Fibroblast of lung (primary cell): Measurements from ENCODE around the gene FLVCR1. TPM values are rescaled to one million over a fixed set of nuclear protein-coding genes. Genes with fewer than 3 reads are reported as not detected.

Experiments
- DNase-seq, 2 donors: peaks; one replicate each; pipeline versions ENCODE4 v3.0.0 to v3.0.0-alpha.2; 2010; ENCODE audit warnings: low read depth in 2 of 2
- H2AFZ ChIP-seq: 2 replicates; pipeline ENCODE4 v1.5.1; 2012; ENCODE audit warnings: low read length, control low read depth, inconsistent platforms
- H3K27ac ChIP-seq: 2 replicates; pipeline ENCODE4 v1.5.1; 2011; ENCODE audit warnings: low read length, control low read depth; ENCODE audit not compliant: insufficient read depth
- H3K27me3 ChIP-seq: 2 replicates; pipeline ENCODE4 v1.5.1; 2011; ENCODE audit warnings: mild to moderate bottlenecking, low read length; ENCODE audit not compliant: control insufficient read depth, insufficient read depth
- H3K36me3 ChIP-seq: 2 replicates; pipeline ENCODE4 v1.5.1; 2011; ENCODE audit warnings: low read length; ENCODE audit not compliant: control insufficient read depth, insufficient read depth
- H3K4me1 ChIP-seq: 2 replicates; pipeline ENCODE4 v1.5.1; 2011; ENCODE audit warnings: low read length; ENCODE audit not compliant: control insufficient read depth, insufficient read depth; ENCODE audit errors: extremely low read depth
- H3K4me2 ChIP-seq: 2 replicates; pipeline ENCODE4 v1.5.1; 2011; ENCODE audit warnings: low read length, control low read depth; ENCODE audit not compliant: insufficient read depth; ENCODE audit errors: extremely low read depth
- H3K4me3 ChIP-seq, 4 experiments: fragments of 200-600 bp in 1 of 4; sonication (generic) in 1 of 4; replicated peaks in 1 of 4; 2 replicates each; pipeline ENCODE4 v1.5.1; 2011 to 2016; ENCODE audit warnings: low read length in 4 of 4, low read depth in 3 of 4, mild to moderate bottlenecking in 3 of 4, control low read depth in 2 of 4, inconsistent platforms in 1 of 4, mixed read lengths in 1 of 4; ENCODE audit not compliant: insufficient read depth in 1 of 4; ENCODE audit errors: control extremely low read depth in 1 of 4
- H3K79me2 ChIP-seq: 2 replicates; pipeline ENCODE4 v1.5.1; 2012; ENCODE audit warnings: mild to moderate bottlenecking, low read length, inconsistent platforms; ENCODE audit not compliant: control insufficient read depth, insufficient read depth
- H3K9ac ChIP-seq: 2 replicates; pipeline ENCODE4 v1.5.1; 2011; ENCODE audit warnings: mild to moderate bottlenecking, low read length, control low read depth; ENCODE audit not compliant: insufficient read depth
- H3K9me3 ChIP-seq: 2 replicates; pipeline ENCODE4 v1.5.1; 2012; ENCODE audit warnings: low read depth, low read length; ENCODE audit not compliant: control insufficient read depth, insufficient read depth
- H4K20me1 ChIP-seq: 2 replicates; pipeline ENCODE4 v1.5.1; 2011; ENCODE audit warnings: low read length; ENCODE audit not compliant: control insufficient read depth, insufficient read depth; ENCODE audit errors: extremely low read depth
- CTCF ChIP-seq, 2 donors: IDR thresholded peaks in 1 of 2; conservative IDR thresholded peaks in 1 of 2; 1 replicate in 1 of 2; 2 replicates in 1 of 2; pipeline ENCODE4 v1.5.1; 2011 to 2012; ENCODE audit warnings: low read length in 2 of 2, control low read depth in 1 of 2, inconsistent platforms in 1 of 2, low read depth in 1 of 2, mild to moderate bottlenecking in 1 of 2
- EZH2 ChIP-seq: IDR thresholded peaks from 2 replicates; pipeline ENCODE4 v1.5.1; 2012; ENCODE audit warnings: low read length, control low read depth, mild to moderate bottlenecking; ENCODE audit errors: missing control alignments
- polyA plus RNA-seq, 2 donors: library from polyadenylated mRNA; depleted of rRNA in 1 of 2; stranded (reverse) in 1 of 2; unstranded in 1 of 2; fragments of >200 nt; gene quantifications; 2 replicates each; pipeline ENCODE4 v1.2.1, GENCODE V29; 2011 to 2012; ENCODE audit warnings: missing spikeins in 1 of 2
- total RNA-seq: library from RNA; depleted of rRNA; stranded (reverse); fragments of >200 nt; gene quantifications from 2 replicates; pipeline ENCODE4 v1.2.1, GENCODE V29; 2014

The FLVCR1 gene
- total and polyA plus RNA-seq, 2 donors (not counting 1 experiment from before 2014, with no cell fraction given), result 2.5 to 7.3 TPM

GRCh38 chr1:212920896-212921295 lies 62.8 kb downstream of the FLVCR1 start:
- Histone ChIP-seq H4K20me1 (no peaks in the 10 kb centered on the region), H3K27me3 (peaks cover 14% of the 10 kb centered on the region), H3K27ac (no peak overlapping the region), H2AFZ (no peak overlapping the region), H3K4me3 (no peak overlapping the region), H3K9me3 (no peaks in the 10 kb centered on the region), H3K36me3 (no peaks in the 10 kb centered on the region), H3K4me2 (no peak overlapping the region), H3K4me1 (peaks cover 5% of the 10 kb centered on the region), H3K9ac (no peak overlapping the region), H3K79me2 (no peaks in the 10 kb centered on the region)
- no peak for DNase-seq
- TF ChIP-seq CTCF (conservative IDR thresholded peaks at IDR 0.05 in 1 of 2, IDR thresholded peaks at IDR 0.05 in 1 of 2; ENCODE audit: low read depth in 1 of 2, low read length in 2 of 2) (peak in 1 of 2 donors; percentile 31), EZH2 (no peak)

GRCh38 chr1:212922016-212922415 lies 63.9 kb downstream of the FLVCR1 start:
- H3K36me3 ChIP-seq, result no peaks in the 10 kb centered on the region
- TF ChIP-seq CTCF (conservative IDR thresholded peaks at IDR 0.05 in 1 of 2, IDR thresholded peaks at IDR 0.05 in 1 of 2; ENCODE audit: low read depth in 1 of 2, low read length in 2 of 2) (no peak), EZH2 (no peak)

GRCh38 chr1:212926372-212926771 lies 68.3 kb downstream of the FLVCR1 start:
- H3K9me3 ChIP-seq, result no peaks in the 10 kb centered on the region
- DNase-seq, result no peak
- no peak overlapping the region for H2AFZ ChIP-seq
- H3K79me2 ChIP-seq, result no peaks in the 10 kb centered on the region
- H3K36me3 ChIP-seq, result no peaks in the 10 kb centered on the region
- H3K27ac ChIP-seq, result no peak overlapping the region
- no peak overlapping the region for H3K4me2 ChIP-seq
- no peak for TF ChIP-seq EZH2
- no peak for TF ChIP-seq CTCF (conservative IDR thresholded peaks at IDR 0.05 in 1 of 2, IDR thresholded peaks at IDR 0.05 in 1 of 2; ENCODE audit: low read depth in 1 of 2, low read length in 2 of 2)
- H3K4me1 ChIP-seq, result peaks cover 5% of the 10 kb centered on the region
- no peak overlapping the region for H3K9ac ChIP-seq
- peaks cover 3% of the 10 kb centered on the region for H3K27me3 ChIP-seq
- no peaks in the 10 kb centered on the region for H4K20me1 ChIP-seq
- H3K4me3 ChIP-seq, result no peak overlapping the region

More at GRCh38 chr1:212922016-212922415, 63.9 kb downstream of the FLVCR1 start:
- Histone ChIP-seq H2AFZ (no peak overlapping the region), H3K9ac (no peak overlapping the region), H3K4me1 (peaks cover 5% of the 10 kb centered on the region), H3K27me3 (peaks cover 14% of the 10 kb centered on the region), H3K9me3 (no peaks in the 10 kb centered on the region), H4K20me1 (no peaks in the 10 kb centered on the region), H3K4me2 (no peak overlapping the region), H3K79me2 (no peaks in the 10 kb centered on the region), H3K4me3 (no peak overlapping the region), H3K27ac (no peak overlapping the region)
- DNase-seq, result no peak
